Choroid plexus epithelial cell (primary cell): ENCODE results near the gene LIMA1.

Source experiments
- DNase-seq: peaks from one replicate; pipeline ENCODE4 v3.0.0-alpha.2; 2010; ENCODE audit warnings: low read depth
- H3K4me3 ChIP-seq: 2 replicates; pipeline ENCODE4 v1.5.1; 2011; ENCODE audit warnings: low read depth, mild to moderate bottlenecking, control low read depth, low read length, moderate library complexity
- CTCF ChIP-seq: conservative IDR thresholded peaks from 2 replicates; pipeline ENCODE4 v1.5.1; 2011; ENCODE audit warnings: low read depth, mild to moderate bottlenecking, control low read depth, inconsistent platforms, low read length, moderate library complexity

LIMA1 gene

GRCh38 chr12:50181691-50182090 lies 101.6 kb downstream of the LIMA1 start:
- DNase-seq, result no peak
- TF ChIP-seq CTCF, result no peak
- no peak overlapping the region for H3K4me3 ChIP-seq

- no peak for DNase-seq
- no peak for TF ChIP-seq CTCF
- H3K4me3 ChIP-seq, result no peak overlapping the region
Observed at GRCh38 chr12:50175716-50176026, 107.6 kb downstream of the LIMA1 start.

- DNase-seq, result peak; percentile 89
- no peak overlapping the region for H3K4me3 ChIP-seq
- peak; percentile 50 for TF ChIP-seq CTCF
Observed at GRCh38 chr12:50174971-50175715, 108.2 kb downstream of the LIMA1 start.

GRCh38 chr12:50167049-50167828 lies 116.1 kb downstream of the LIMA1 start, which contains the start of gene CERS5:
Gene CERS5 (minus strand): TSS chr12:50167369. CDS start chr12:50167297, 72 bp downstream.
- peak; percentile 99 for DNase-seq
- no peak for TF ChIP-seq CTCF
- H3K4me3 ChIP-seq, result peak within 1 kb of the TSS; percentile 88

GRCh38 chr12:50166799-50167048 lies 116.6 kb downstream of the LIMA1 start:
- no peak for TF ChIP-seq CTCF
- H3K4me3 ChIP-seq, result peak overlapping the region; percentile 88
- no peak for DNase-seq

GRCh38 chr12:50164963-50165362 lies 118.4 kb downstream of the LIMA1 start:
- DNase-seq, result no peak
- H3K4me3 ChIP-seq, result no peak overlapping the region
- no peak for TF ChIP-seq CTCF

- peak; percentile 53 for DNase-seq
- no peak overlapping the region for H3K4me3 ChIP-seq
- no peak for TF ChIP-seq CTCF
Observed at GRCh38 chr12:50162230-50162629, 121.1 kb downstream of the LIMA1 start.
